ENCODE results near the gene CRTC2. TPM values are rescaled to one million over a fixed set of nuclear protein-coding genes. Genes with fewer than 3 reads are reported as not detected.
"Not testable (repeated sequence)": the region's sequence is repeated elsewhere in the genome, so short reads cannot be mapped to it uniquely, and the experiment has no call there.

Gene CRTC2
- total RNA-seq, 1 donor from 2014 or later = 38.3 TPM

DNA sequence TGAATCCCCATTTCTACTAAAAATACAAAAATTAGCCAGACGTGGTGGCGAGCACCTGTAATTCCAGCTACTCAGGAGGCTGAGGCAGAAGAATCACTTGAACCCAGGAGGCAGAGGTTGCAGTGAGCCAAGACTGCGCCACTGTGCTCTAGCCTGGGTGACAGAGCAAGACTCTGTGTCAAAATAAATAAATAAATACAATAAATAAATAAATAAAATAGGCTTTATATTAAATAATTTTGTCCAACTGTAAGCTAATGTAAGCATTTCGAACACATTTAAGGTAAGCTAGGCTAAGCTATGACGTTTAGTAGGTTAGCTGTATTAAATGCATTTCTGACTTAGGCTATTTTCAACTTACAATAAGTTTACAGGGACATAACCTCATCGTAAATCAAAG lies 47.9 kb downstream of the CRTC2 start:
- H3K27ac Mint-ChIP-seq (ENCODE audit: unreplicated experiment); H3K4me3 ChIP-seq (ENCODE audit: insufficient read depth, low read depth, low read length); DNase-seq (ENCODE audit: low read depth); H2AFZ ChIP-seq (ENCODE audit: low read depth, low read length); H3K36me3 ChIP-seq (ENCODE audit: insufficient read depth, low read length); H3K9ac ChIP-seq (ENCODE audit: low read length); FAIRE-seq; H3K4me1 Mint-ChIP-seq (ENCODE audit: low read depth, unreplicated experiment); H3K9me3 Mint-ChIP-seq (ENCODE audit: unreplicated experiment); H3K27me3 ChIP-seq (ENCODE audit: insufficient read depth, low read length); H3K27ac ChIP-seq (ENCODE audit: low read depth, low read length); H3K4me3 Mint-ChIP-seq (ENCODE audit: unreplicated experiment); H3K36me3 Mint-ChIP-seq (ENCODE audit: low read depth, unreplicated experiment); H3K4me2 ChIP-seq (ENCODE audit: low read length); H3K4me1 ChIP-seq (ENCODE audit: insufficient read depth, low read length); H3K27me3 Mint-ChIP-seq (ENCODE audit: low read depth, unreplicated experiment); H3K9me3 ChIP-seq (ENCODE audit: insufficient read depth, low read depth, low read length): not testable (repeated sequence)
- Histone ChIP-seq H4K20me1 (ENCODE audit: insufficient read depth, low read length) (peaks cover 82% of the 10 kb centered on the region), H3K79me2 (ENCODE audit: insufficient read depth, low read length) (peaks cover 90% of the 10 kb centered on the region)

- no peaks in the 10 kb centered on the region for H3K27me3 Mint-ChIP-seq (ENCODE audit: low read depth, unreplicated experiment)
- no peaks in the 10 kb centered on the region for H3K27me3 ChIP-seq (ENCODE audit: insufficient read depth, low read length)
- no peak overlapping the region for H3K4me3 Mint-ChIP-seq (ENCODE audit: unreplicated experiment)
- H3K4me1 ChIP-seq (ENCODE audit: insufficient read depth, low read length) = peaks cover 7% of the 10 kb centered on the region
- peaks cover 86% of the 10 kb centered on the region for H4K20me1 ChIP-seq (ENCODE audit: insufficient read depth, low read length)
- peaks cover 3% of the 10 kb centered on the region for H3K36me3 Mint-ChIP-seq (ENCODE audit: low read depth, unreplicated experiment)
- H3K79me2 ChIP-seq (ENCODE audit: insufficient read depth, low read length) = peaks cover 95% of the 10 kb centered on the region
- no peak overlapping the region for H3K9ac ChIP-seq (ENCODE audit: low read length)
- no peak overlapping the region for H3K27ac Mint-ChIP-seq (ENCODE audit: unreplicated experiment)
- TF ChIP-seq CTCF (IDR thresholded peaks at IDR 0.05; ENCODE audit: insufficient read depth, low read depth, low read length) (no peak), EZH2 (IDR thresholded peaks at IDR 0.05; ENCODE audit: insufficient read depth, low read length) (no peak)
- no peak for DNase-seq (ENCODE audit: low read depth)
- H2AFZ ChIP-seq (ENCODE audit: low read depth, low read length) = no peak overlapping the region
- no peak overlapping the region for H3K4me3 ChIP-seq (ENCODE audit: insufficient read depth, low read depth, low read length)
- H3K4me1 Mint-ChIP-seq (ENCODE audit: low read depth, unreplicated experiment) = peaks cover 6% of the 10 kb centered on the region
- H3K4me2 ChIP-seq (ENCODE audit: low read length) = no peak overlapping the region
- H3K9me3 ChIP-seq (ENCODE audit: insufficient read depth, low read depth, low read length) = no peaks in the 10 kb centered on the region
- no peaks in the 10 kb centered on the region for H3K9me3 Mint-ChIP-seq (ENCODE audit: unreplicated experiment)
- FAIRE-seq = no peak
- no peak overlapping the region for H3K27ac ChIP-seq (ENCODE audit: low read depth, low read length)
- H3K36me3 ChIP-seq (ENCODE audit: insufficient read depth, low read length) = no peaks in the 10 kb centered on the region
Measured at GRCh38 chr1:153908071-153908470, 50.3 kb downstream of the CRTC2 start.

DNA sequence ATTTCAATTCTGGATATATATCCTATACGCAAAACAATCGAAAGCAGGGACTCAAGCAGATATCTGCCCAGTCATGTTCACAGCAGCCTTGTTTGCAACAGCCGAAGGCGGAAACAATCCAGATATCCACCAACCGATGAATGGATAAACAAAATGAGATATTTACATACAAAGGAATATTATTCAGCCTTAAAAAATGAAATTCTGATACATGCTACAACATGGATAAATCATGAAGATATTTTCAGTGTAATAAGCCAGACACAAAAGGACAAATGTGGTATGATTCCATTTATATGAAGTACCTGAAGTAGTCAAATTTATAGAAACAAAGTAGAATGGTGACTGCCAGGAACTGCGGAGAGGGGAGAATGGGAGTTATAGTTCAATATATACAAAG lies 51.3 kb downstream of the CRTC2 start:
- Histone ChIP-seq H3K79me2 (ENCODE audit: insufficient read depth, low read length) (peaks cover 93% of the 10 kb centered on the region), H3K9me3 (ENCODE audit: insufficient read depth, low read depth, low read length) (no peaks in the 10 kb centered on the region), H3K27ac (ENCODE audit: low read depth, low read length) (no peak overlapping the region), H3K36me3 (ENCODE audit: insufficient read depth, low read length) (no peaks in the 10 kb centered on the region), H4K20me1 (ENCODE audit: insufficient read depth, low read length) (peaks cover 86% of the 10 kb centered on the region), H3K4me1 (ENCODE audit: insufficient read depth, low read length) (peaks cover 7% of the 10 kb centered on the region), H3K27me3 (ENCODE audit: insufficient read depth, low read length) (no peaks in the 10 kb centered on the region), H2AFZ (ENCODE audit: low read depth, low read length) (no peak overlapping the region), H3K4me2 (ENCODE audit: low read length) (no peak overlapping the region), H3K9ac (ENCODE audit: low read length) (no peak overlapping the region), H3K4me3 (ENCODE audit: insufficient read depth, low read depth, low read length) (no peak overlapping the region)
- Mint-ChIP-seq H3K36me3 (ENCODE audit: low read depth, unreplicated experiment) (peaks cover 3% of the 10 kb centered on the region), H3K27ac (ENCODE audit: unreplicated experiment) (no peak overlapping the region), H3K4me1 (ENCODE audit: low read depth, unreplicated experiment) (peaks cover 6% of the 10 kb centered on the region), H3K9me3 (ENCODE audit: unreplicated experiment) (no peaks in the 10 kb centered on the region), H3K4me3 (ENCODE audit: unreplicated experiment) (no peak overlapping the region), H3K27me3 (ENCODE audit: low read depth, unreplicated experiment) (no peaks in the 10 kb centered on the region)
- DNase-seq (ENCODE audit: low read depth) (no peak), FAIRE-seq (no peak)
- TF ChIP-seq CTCF (IDR thresholded peaks at IDR 0.05; ENCODE audit: insufficient read depth, low read depth, low read length) (no peak), EZH2 (IDR thresholded peaks at IDR 0.05; ENCODE audit: insufficient read depth, low read length) (no peak)

All from astrocyte (in vitro differentiated cells and primary cell).